Activated B cell treated with CpG ODN at 0.5 μM for 24 hours (primary cell): ENCODE results near the gene SPDL1. TPM values are rescaled to one million over a fixed set of nuclear protein-coding genes. Genes with fewer than 3 reads are reported as not detected.

ENCODE experiments used
- ATAC-seq: fragments of 200-7000 bp; cut with Tn5 transposase; one replicate; pipeline ENCODE4 v1.10.0; 2021; ENCODE audit warnings: low read depth, mild to moderate bottlenecking, moderate library complexity
- CTCF ChIA-PET: fragments of 350-600 bp; sonication (Branson Sonifier 250); formaldehyde crosslinking; loops from one replicate; lab custom pipeline; 2021; ENCODE audit warnings: antibody characterized with exemption; lab: Charles Lee
- POLR2A ChIA-PET: fragments of 350-600 bp; sonication (Branson Sonifier 250); formaldehyde crosslinking; loops from one replicate; lab custom pipeline; 2021; ENCODE audit warnings: antibody characterized with exemption; lab: Charles Lee
- DNase-seq: peaks from one replicate; pipeline ENCODE4 v3.0.0; 2022
- H3K27ac Mint-ChIP-seq: one replicate; pipeline ENCODE4 v1.8.0; 2020; ENCODE audit warnings: mixed read lengths
- H3K27me3 Mint-ChIP-seq: one replicate; pipeline ENCODE4 v1.8.0; 2021; ENCODE audit warnings: mixed read lengths
- H3K36me3 Mint-ChIP-seq: one replicate; pipeline ENCODE4 v1.8.0; 2021; ENCODE audit warnings: low read depth, mixed read lengths
- H3K4me1 Mint-ChIP-seq: one replicate; pipeline ENCODE4 v1.8.0; 2021; ENCODE audit warnings: mixed read lengths
- H3K4me3 Mint-ChIP-seq: one replicate; pipeline ENCODE4 v1.8.0; 2020; ENCODE audit warnings: mild to moderate bottlenecking, mixed read lengths
- H3K9me3 Mint-ChIP-seq: one replicate; pipeline ENCODE4 v1.8.0; 2020; ENCODE audit warnings: mixed read lengths
- CTCF ChIP-seq: fragments of 200-600 bp; IDR thresholded peaks from one replicate; pipeline ENCODE4 v1.8.0; 2022; ENCODE audit warnings: antibody characterized with exemption, mild to moderate bottlenecking
- intact Hi-C: fragments of 100-400 bp; cut with micrococcal nuclease; formaldehyde crosslinking; loops from one replicate; pipeline ENCODE4 v1.15.1; 2024
- total RNA-seq: library from RNA; stranded (reverse); gene quantifications from 2 replicates; pipeline ENCODE4 v1.2.3, GENCODE V29; 2022

Gene SPDL1
- total RNA-seq, 1 donor from 2014 or later: 20.6 TPM

- H3K4me3 Mint-ChIP-seq: no peak overlapping the region
- H3K27me3 Mint-ChIP-seq: peaks cover 34% of the 10 kb centered on the region
- ATAC-seq: no peak
- H3K36me3 Mint-ChIP-seq: no peaks in the 10 kb centered on the region
- ChIA-PET CTCF (no interaction called here), POLR2A (no interaction called here)
- no peak for TF ChIP-seq CTCF
- no peak for DNase-seq
- intact Hi-C loops: no loop called here
- H3K4me1 Mint-ChIP-seq: no peaks in the 10 kb centered on the region
- H3K27ac Mint-ChIP-seq: no peak overlapping the region
- H3K9me3 Mint-ChIP-seq: no peaks in the 10 kb centered on the region
Observed at GRCh38 chr5:169544264-169544950, 39.2 kb upstream of the SPDL1 start.

- DNase-seq (no peak), ATAC-seq (no peak)
- H3K36me3 Mint-ChIP-seq: no peaks in the 10 kb centered on the region
- no peaks in the 10 kb centered on the region for H3K9me3 Mint-ChIP-seq
- H3K27me3 Mint-ChIP-seq: peaks cover 47% of the 10 kb centered on the region
- H3K27ac Mint-ChIP-seq: no peak overlapping the region
- CTCF ChIA-PET: no interaction called here
- no peaks in the 10 kb centered on the region for H3K4me1 Mint-ChIP-seq
- intact Hi-C loops: no loop called here
- H3K4me3 Mint-ChIP-seq: no peak overlapping the region
- POLR2A ChIA-PET: interaction anchor here (0.6 kb wide), 1 partner anchor 14 kb away, joined by 4 read pairs; no protein-coding TSS in a partner anchor
- TF ChIP-seq CTCF: no peak
Observed at GRCh38 chr5:169545762-169546161, 37.8 kb upstream of the SPDL1 start.

GRCh38 chr5:169546346-169546745 is 37.2 kb upstream of the SPDL1 start:
- DNase-seq (no peak), ATAC-seq (no peak)
- H3K27me3 Mint-ChIP-seq: peaks cover 47% of the 10 kb centered on the region
- H3K36me3 Mint-ChIP-seq: no peaks in the 10 kb centered on the region
- no peaks in the 10 kb centered on the region for H3K4me1 Mint-ChIP-seq
- no peaks in the 10 kb centered on the region for H3K9me3 Mint-ChIP-seq
- no peak overlapping the region for H3K4me3 Mint-ChIP-seq
- intact Hi-C loops: no loop called here
- no peak overlapping the region for H3K27ac Mint-ChIP-seq
- POLR2A ChIA-PET: no interaction called here
- CTCF ChIA-PET: no interaction called here
- TF ChIP-seq CTCF: no peak

GRCh38 chr5:169547508-169547907 is 36.1 kb upstream of the SPDL1 start:
- H3K27me3 Mint-ChIP-seq: peaks cover 45% of the 10 kb centered on the region
- no peaks in the 10 kb centered on the region for H3K4me1 Mint-ChIP-seq
- ATAC-seq (no peak), DNase-seq (no peak)
- ChIA-PET CTCF (no interaction called here), POLR2A (no interaction called here)
- no peak overlapping the region for H3K4me3 Mint-ChIP-seq
- H3K36me3 Mint-ChIP-seq: no peaks in the 10 kb centered on the region
- intact Hi-C loops: no loop called here
- H3K27ac Mint-ChIP-seq: no peak overlapping the region
- TF ChIP-seq CTCF: no peak
- H3K9me3 Mint-ChIP-seq: no peaks in the 10 kb centered on the region

GRCh38 chr5:169548315-169548714 is 35.3 kb upstream of the SPDL1 start:
- Mint-ChIP-seq H3K27ac (no peak overlapping the region), H3K4me3 (no peak overlapping the region), H3K9me3 (no peaks in the 10 kb centered on the region), H3K36me3 (no peaks in the 10 kb centered on the region), H3K27me3 (peaks cover 52% of the 10 kb centered on the region), H3K4me1 (no peaks in the 10 kb centered on the region)
- no peak for DNase-seq
- ChIA-PET POLR2A (no interaction called here), CTCF (no interaction called here)
- no peak for ATAC-seq
- no peak for TF ChIP-seq CTCF
- intact Hi-C loops: no loop called here
